Liver (tissue), 9 donors: ENCODE data around the gene CENPV. TPM values are rescaled to one million over a fixed set of nuclear protein-coding genes. Genes with fewer than 3 reads are reported as not detected.

Experiments used
- DNase-seq: peaks from one replicate; pipeline ENCODE4 v3.0.0-alpha.2; 2017; ENCODE audit warnings: low spot score
- H3K27ac ChIP-seq, 2 donors: one replicate each; pipeline ENCODE4 v1.7.0; 2013; ENCODE audit warnings: inconsistent platforms in 2 of 2, low read length in 2 of 2, control low read depth in 1 of 2, low read depth in 1 of 2, mild to moderate bottlenecking in 1 of 2
- H3K27me3 ChIP-seq, 4 donors: one replicate each; pipeline versions ENCODE4 v1.6.1 to v1.7.0; 2013; ENCODE audit warnings: low read length in 3 of 4, inconsistent platforms in 1 of 4, mild to moderate bottlenecking in 1 of 4, moderate library complexity in 1 of 4; ENCODE audit not compliant: control insufficient read depth in 4 of 4, insufficient read depth in 4 of 4
- H3K36me3 ChIP-seq, 4 donors: one replicate each; pipeline versions ENCODE4 v1.6.1 to v1.7.0; 2013; ENCODE audit warnings: low read length in 3 of 4, mild to moderate bottlenecking in 3 of 4, low read depth in 1 of 4, moderate library complexity in 1 of 4; ENCODE audit not compliant: control insufficient read depth in 4 of 4, insufficient read depth in 3 of 4
- H3K4me1 ChIP-seq, 4 donors: one replicate each; pipeline versions ENCODE4 v1.6.1 to v1.7.0; 2013; ENCODE audit warnings: low read length in 3 of 4, mild to moderate bottlenecking in 3 of 4, moderate library complexity in 1 of 4; ENCODE audit not compliant: control insufficient read depth in 4 of 4, insufficient read depth in 4 of 4
- H3K4me3 ChIP-seq, 3 donors: one replicate each; pipeline versions ENCODE4 v1.6.1 to v1.7.0; 2013; ENCODE audit warnings: low read length in 3 of 3, control low read depth in 1 of 3, low read depth in 1 of 3, mild to moderate bottlenecking in 1 of 3
- H3K9ac ChIP-seq, 2 donors: one replicate each; pipeline ENCODE4 v1.7.0; 2013; ENCODE audit warnings: low read length in 2 of 2, mild to moderate bottlenecking in 2 of 2, moderate library complexity in 2 of 2, control low read depth in 1 of 2, low read depth in 1 of 2
- H3K9me3 ChIP-seq, 4 donors: one replicate each; pipeline versions ENCODE4 v1.6.1 to v1.7.0; 2013; ENCODE audit warnings: low read length in 3 of 4; ENCODE audit not compliant: control insufficient read depth in 4 of 4
- EGR1 ChIP-seq, 2 donors: IDR thresholded peaks; 2 replicates each; pipeline ENCODE4 v1.6.1; 2016 to 2018; ENCODE audit warnings: antibody characterized with exemption in 2 of 2, low read depth in 2 of 2
- FOXA1 ChIP-seq: IDR thresholded peaks from 2 replicates; pipeline ENCODE4 v1.6.1; 2016; ENCODE audit warnings: antibody characterized with exemption
- FOXA2 ChIP-seq: IDR thresholded peaks from 2 replicates; pipeline ENCODE4 v1.6.1; 2016; ENCODE audit warnings: antibody characterized with exemption
- GABPA ChIP-seq, 2 donors: IDR thresholded peaks in 1 of 2; conservative IDR thresholded peaks in 1 of 2; 2 replicates each; pipeline ENCODE4 v1.6.1; 2016; ENCODE audit warnings: antibody characterized with exemption in 2 of 2, mild to moderate bottlenecking in 1 of 2, moderate library complexity in 1 of 2
- HNF4A ChIP-seq, 2 donors: conservative IDR thresholded peaks; 2 replicates each; pipeline ENCODE4 v1.6.1; 2016; ENCODE audit warnings: antibody characterized with exemption in 2 of 2, mild to moderate bottlenecking in 2 of 2
- HNF4G ChIP-seq: IDR thresholded peaks from 2 replicates; pipeline ENCODE4 v1.6.1; 2016; ENCODE audit warnings: antibody characterized with exemption
- JUND ChIP-seq, 2 donors: IDR thresholded peaks; 2 replicates each; pipeline ENCODE4 v1.6.1; 2016; ENCODE audit warnings: antibody characterized with exemption in 2 of 2
- NR2F2 ChIP-seq: IDR thresholded peaks from 2 replicates; pipeline ENCODE4 v1.6.1; 2016; ENCODE audit warnings: antibody characterized with exemption
- RAD21 ChIP-seq, 2 donors: IDR thresholded peaks; 2 replicates each; pipeline ENCODE4 v1.6.1; 2016; ENCODE audit warnings: antibody characterized with exemption in 2 of 2, mild to moderate bottlenecking in 2 of 2
- RXRA ChIP-seq, 2 donors: IDR thresholded peaks; 2 replicates each; pipeline ENCODE4 v1.6.1; 2017 to 2018; ENCODE audit warnings: antibody characterized with exemption in 2 of 2, mild to moderate bottlenecking in 1 of 2
- SP1 ChIP-seq: IDR thresholded peaks from 2 replicates; pipeline ENCODE4 v1.6.1; 2018; ENCODE audit warnings: antibody characterized with exemption, mild to moderate bottlenecking
- YY1 ChIP-seq: IDR thresholded peaks from 2 replicates; pipeline ENCODE4 v1.6.1; 2016; ENCODE audit warnings: antibody characterized with exemption, mild to moderate bottlenecking
- WGBS: extraction: QIAGEN DNeasy Blood & Tissue Kit; methylation state at CpG from one replicate; pipeline ENCODE4 v1.1.7; 2013; 5-methylcytosine and 5-hydroxymethylcytosine counted together
- polyA plus RNA-seq, 2 donors: library from polyadenylated mRNA; stranded (reverse) in 1 of 2; unstranded in 1 of 2; fragments of 200-250 nt in 1 of 2; fragments of >200 nt in 1 of 2; fragmentation: Nextera tagmentation in 1 of 2; extraction: Ambion mirVana in 1 of 2; gene quantifications; one replicate each; pipeline versions ENCODE4 v1.2.1 to v1.2.3, GENCODE V29; 2013 to 2015
- total RNA-seq, 2 donors: library from RNA; depleted of rRNA; stranded (reverse); fragments of >200 nt; gene quantifications; one replicate each; pipeline ENCODE4 v1.2.3, GENCODE V29; 2014
- TF ChIP-seq, protein P1 (sequence below): IDR thresholded peaks from 2 replicates; pipeline ENCODE4 v1.6.1; 2016; ENCODE audit warnings: antibody characterized with exemption
- TF ChIP-seq, protein P2 (sequence below): fragments of 150-350 bp; IDR thresholded peaks from 2 replicates; pipeline ENCODE4 v1.5.1; 2017; ENCODE audit warnings: improper control_type of control experiment, low read depth, low read length; ENCODE audit not compliant: missing input control
- TF ChIP-seq, protein P3 (sequence below): IDR thresholded peaks from 2 replicates; pipeline ENCODE4 v1.6.1; 2016; ENCODE audit warnings: antibody characterized with exemption
- TF ChIP-seq, protein P4 (sequence below): IDR thresholded peaks from 2 replicates; pipeline ENCODE4 v1.6.1; 2016; ENCODE audit warnings: antibody characterized with exemption
- donor health status: healthy.
- donor health status: healthy.
- donor health status: healthy.
- donor health status: healthy.
- donor health status: healthy.

The CENPV gene
- total and polyA plus RNA-seq, 4 donors, result 13.1 to 24.3 (median 18.2) TPM

DNA sequence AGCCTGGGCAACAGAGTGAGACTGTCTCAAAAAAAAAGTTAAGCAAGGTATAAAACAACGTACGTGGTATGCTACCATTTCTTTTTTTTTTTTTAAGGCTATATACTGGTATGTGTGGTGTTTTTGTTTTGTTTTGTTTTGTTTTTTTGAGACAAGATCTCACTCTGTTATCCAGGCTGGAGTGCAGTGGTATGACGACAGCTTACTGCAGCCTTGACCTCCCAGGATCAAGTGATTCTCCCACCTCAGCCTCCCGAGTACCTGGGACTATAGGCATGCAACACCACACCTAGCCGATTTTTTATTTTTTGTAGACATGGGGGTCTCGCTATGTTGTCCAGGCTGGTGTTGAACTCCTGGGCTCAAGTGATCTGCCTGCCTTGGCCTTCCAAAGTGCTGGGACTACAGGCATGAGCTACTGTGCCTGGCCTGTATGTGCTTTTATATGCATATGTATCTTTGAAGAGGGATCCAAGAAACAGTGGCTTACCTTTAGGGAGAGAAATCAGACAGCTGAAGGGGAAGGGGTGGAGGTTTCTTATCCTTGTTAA is 6.5 kb downstream of the CENPV start:
- Histone ChIP-seq H3K4me1 (peaks cover 0 to 4% (median 3%) of the 10 kb centered on the region in 4 donors), H3K27ac (no peak overlapping the region), H3K4me3 (no peak overlapping the region), H3K27me3 (no peaks in the 10 kb centered on the region), H3K36me3 (peaks cover 1 to 30% (median 15%) of the 10 kb centered on the region in 4 donors), H3K9ac (no peak overlapping the region), H3K9me3 (no peaks in the 10 kb centered on the region)
- WGBS, result 97% methylated on average over 6 of the region's 6 CpGs
- DNase-seq, result no peak
- TF ChIP-seq EGR1 (IDR thresholded peaks at IDR 0.05; ENCODE audit: low read depth in 2 of 2) (no peak), FOXA2 (no peak), SP1 (no peak), HNF4A (conservative IDR thresholded peaks at IDR 0.05) (no peak)

GRCh38 chr17:16345565-16345964 is 7.7 kb downstream of the CENPV start:
- no peaks in the 10 kb centered on the region for H3K9me3 ChIP-seq
- no peak for DNase-seq
- peaks cover 1 to 30% (median 15%) of the 10 kb centered on the region in 4 donors for H3K36me3 ChIP-seq

GRCh38 chr17:16343569-16343968 is 9.7 kb downstream of the CENPV start:
- peaks cover 0 to 3% (median 0%) of the 10 kb centered on the region in 4 donors for H3K4me1 ChIP-seq
- no peak for DNase-seq
- H3K4me3 ChIP-seq, result no peak overlapping the region
- H3K9ac ChIP-seq, result no peak overlapping the region
- H3K27me3 ChIP-seq, result no peaks in the 10 kb centered on the region
- 91% methylated on average over 3 of the region's 3 CpGs for WGBS
- no peak overlapping the region for H3K27ac ChIP-seq
- H3K9me3 ChIP-seq, result no peaks in the 10 kb centered on the region
- H3K36me3 ChIP-seq, result peaks cover 0 to 22% (median 12%) of the 10 kb centered on the region in 4 donors
- TF ChIP-seq NR2F2 (no peak), GABPA (IDR thresholded peaks at IDR 0.05 in 1 of 2, conservative IDR thresholded peaks at IDR 0.05 in 1 of 2) (no peak), HNF4A (conservative IDR thresholded peaks at IDR 0.05) (no peak), RAD21 (IDR thresholded peaks at IDR 0.05) (no peak), RXRA (IDR thresholded peaks at IDR 0.05) (no peak)
- TF ChIP-seq, protein P1, sequence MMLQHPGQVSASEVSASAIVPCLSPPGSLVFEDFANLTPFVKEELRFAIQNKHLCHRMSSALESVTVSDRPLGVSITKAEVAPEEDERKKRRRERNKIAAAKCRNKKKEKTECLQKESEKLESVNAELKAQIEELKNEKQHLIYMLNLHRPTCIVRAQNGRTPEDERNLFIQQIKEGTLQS, result no peak
- TF ChIP-seq, protein P2, sequence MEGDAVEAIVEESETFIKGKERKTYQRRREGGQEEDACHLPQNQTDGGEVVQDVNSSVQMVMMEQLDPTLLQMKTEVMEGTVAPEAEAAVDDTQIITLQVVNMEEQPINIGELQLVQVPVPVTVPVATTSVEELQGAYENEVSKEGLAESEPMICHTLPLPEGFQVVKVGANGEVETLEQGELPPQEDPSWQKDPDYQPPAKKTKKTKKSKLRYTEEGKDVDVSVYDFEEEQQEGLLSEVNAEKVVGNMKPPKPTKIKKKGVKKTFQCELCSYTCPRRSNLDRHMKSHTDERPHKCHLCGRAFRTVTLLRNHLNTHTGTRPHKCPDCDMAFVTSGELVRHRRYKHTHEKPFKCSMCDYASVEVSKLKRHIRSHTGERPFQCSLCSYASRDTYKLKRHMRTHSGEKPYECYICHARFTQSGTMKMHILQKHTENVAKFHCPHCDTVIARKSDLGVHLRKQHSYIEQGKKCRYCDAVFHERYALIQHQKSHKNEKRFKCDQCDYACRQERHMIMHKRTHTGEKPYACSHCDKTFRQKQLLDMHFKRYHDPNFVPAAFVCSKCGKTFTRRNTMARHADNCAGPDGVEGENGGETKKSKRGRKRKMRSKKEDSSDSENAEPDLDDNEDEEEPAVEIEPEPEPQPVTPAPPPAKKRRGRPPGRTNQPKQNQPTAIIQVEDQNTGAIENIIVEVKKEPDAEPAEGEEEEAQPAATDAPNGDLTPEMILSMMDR, result no peak

More at GRCh38 chr17:16345565-16345964, 7.7 kb downstream of the CENPV start:
- Histone ChIP-seq H3K4me1 (peaks cover 0 to under 1% (median 0%) of the 10 kb centered on the region in 4 donors), H3K27me3 (no peaks in the 10 kb centered on the region), H3K4me3 (no peak overlapping the region), H3K9ac (no peak overlapping the region), H3K27ac (no peak overlapping the region)
- TF ChIP-seq JUND (IDR thresholded peaks at IDR 0.05) (no peak), FOXA1 (no peak), SP1 (no peak), GABPA (IDR thresholded peaks at IDR 0.05 in 1 of 2, conservative IDR thresholded peaks at IDR 0.05 in 1 of 2) (no peak), HNF4G (no peak), HNF4A (conservative IDR thresholded peaks at IDR 0.05) (no peak), RAD21 (IDR thresholded peaks at IDR 0.05) (no peak), NR2F2 (no peak), YY1 (no peak), EGR1 (IDR thresholded peaks at IDR 0.05; ENCODE audit: low read depth in 2 of 2) (no peak)
- TF ChIP-seq, protein P3, sequence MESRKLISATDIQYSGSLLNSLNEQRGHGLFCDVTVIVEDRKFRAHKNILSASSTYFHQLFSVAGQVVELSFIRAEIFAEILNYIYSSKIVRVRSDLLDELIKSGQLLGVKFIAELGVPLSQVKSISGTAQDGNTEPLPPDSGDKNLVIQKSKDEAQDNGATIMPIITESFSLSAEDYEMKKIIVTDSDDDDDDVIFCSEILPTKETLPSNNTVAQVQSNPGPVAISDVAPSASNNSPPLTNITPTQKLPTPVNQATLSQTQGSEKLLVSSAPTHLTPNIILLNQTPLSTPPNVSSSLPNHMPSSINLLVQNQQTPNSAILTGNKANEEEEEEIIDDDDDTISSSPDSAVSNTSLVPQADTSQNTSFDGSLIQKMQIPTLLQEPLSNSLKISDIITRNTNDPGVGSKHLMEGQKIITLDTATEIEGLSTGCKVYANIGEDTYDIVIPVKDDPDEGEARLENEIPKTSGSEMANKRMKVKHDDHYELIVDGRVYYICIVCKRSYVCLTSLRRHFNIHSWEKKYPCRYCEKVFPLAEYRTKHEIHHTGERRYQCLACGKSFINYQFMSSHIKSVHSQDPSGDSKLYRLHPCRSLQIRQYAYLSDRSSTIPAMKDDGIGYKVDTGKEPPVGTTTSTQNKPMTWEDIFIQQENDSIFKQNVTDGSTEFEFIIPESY, result no peak
- TF ChIP-seq, protein P4, sequence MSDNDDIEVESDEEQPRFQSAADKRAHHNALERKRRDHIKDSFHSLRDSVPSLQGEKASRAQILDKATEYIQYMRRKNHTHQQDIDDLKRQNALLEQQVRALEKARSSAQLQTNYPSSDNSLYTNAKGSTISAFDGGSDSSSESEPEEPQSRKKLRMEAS, result no peak
- TF ChIP-seq, protein P2, result no peak
- WGBS, result 91% methylated on average over 5 of the region's 5 CpGs
